Endothelial cell of umbilical vein (primary cell): ENCODE data around the gene RAPGEF3. TPM values are rescaled to one million over a fixed set of nuclear protein-coding genes. Genes with fewer than 3 reads are reported as not detected.

Experiments used
- BruUV-seq: library from RNA; stranded (reverse); fragments of 400-500 nt; replicated peaks from 2 replicates; lab custom pipeline; 2021; lab: Mats Ljungman, UMichigan
- CTCF ChIA-PET: fragments of 300-600, 350-600 bp; sonication (Branson Sonifier 250); formaldehyde crosslinking; loops from one replicate; lab custom pipeline; 2021; ENCODE audit warnings: antibody characterized with exemption, inconsistent platforms; lab: Charles Lee
- POLR2A ChIA-PET: fragments of 300-600, 350-600 bp; sonication (Branson Sonifier 250); formaldehyde crosslinking; loops from one replicate; lab custom pipeline; 2021; ENCODE audit warnings: antibody characterized with exemption, inconsistent platforms; lab: Charles Lee
- DNase-seq: peaks from one replicate; pipeline ENCODE4 v3.0.0-alpha.2; 2011; ENCODE audit warnings: low read depth, low spot score
- FAIRE-seq: peaks from 2 replicates; lab custom pipeline; 2011; peaks lifted over from hg19 to GRCh38; lab: Jason Lieb, UNC
- H2AFZ ChIP-seq: 2 replicates; pipeline ENCODE4 v1.6.0; 2012; ENCODE audit warnings: low read depth, low read length, control low read depth, inconsistent platforms
- H3K27ac ChIP-seq: 2 replicates; pipeline ENCODE4 v1.5.1; 2011; ENCODE audit warnings: low read depth, mild to moderate bottlenecking, control low read depth, low read length, moderate library complexity; ENCODE audit not compliant: insufficient read depth
- H3K27me3 ChIP-seq, 2 experiments: 2 replicates each; pipeline versions ENCODE4 v1.6.0 to v1.6.1; 2011; ENCODE audit warnings: low read length in 2 of 2, mixed read lengths in 1 of 2; ENCODE audit not compliant: control insufficient read depth in 2 of 2, insufficient read depth in 2 of 2
- H3K36me3 ChIP-seq, 2 experiments: 2 replicates in 1 of 2; 3 replicates in 1 of 2; pipeline ENCODE4 v1.5.1; 2011; ENCODE audit warnings: low read length in 2 of 2, mild to moderate bottlenecking in 1 of 2, moderate library complexity in 1 of 2; ENCODE audit not compliant: control insufficient read depth in 2 of 2, insufficient read depth in 2 of 2; ENCODE audit errors: extremely low read depth in 1 of 2
- H3K4me1 ChIP-seq: 3 replicates; pipeline ENCODE4 v1.5.1; 2011; ENCODE audit warnings: mild to moderate bottlenecking, low read length; ENCODE audit not compliant: control insufficient read depth, insufficient read depth; ENCODE audit errors: extremely low read depth
- H3K4me2 ChIP-seq: 2 replicates; pipeline ENCODE4 v1.6.1; 2011; ENCODE audit warnings: low read length, control low read depth, mixed read lengths; ENCODE audit not compliant: insufficient read depth
- H3K4me3 ChIP-seq, 3 experiments: fragments of 200-600 bp in 1 of 3; sonication (generic), shearing (Covaris generic) in 1 of 3; replicated peaks in 1 of 3; 2 replicates each; pipeline ENCODE4 v1.5.1; 2011 to 2016; ENCODE audit warnings: control low read depth in 3 of 3, low read length in 3 of 3, mild to moderate bottlenecking in 2 of 3, inconsistent platforms in 1 of 3, low read depth in 1 of 3, moderate library complexity in 1 of 3; ENCODE audit not compliant: insufficient read depth in 1 of 3
- H3K79me2 ChIP-seq: 2 replicates; pipeline ENCODE4 v1.6.0; 2012; ENCODE audit warnings: low read length, inconsistent platforms; ENCODE audit not compliant: control insufficient read depth, insufficient read depth
- H3K9ac ChIP-seq: replicated peaks from 2 replicates; pipeline ENCODE3; 2011; ENCODE audit warnings: low read length, control low read depth; ENCODE audit not compliant: insufficient read depth; ENCODE audit errors: extremely low read depth
- H3K9me1 ChIP-seq: replicated peaks from 3 replicates; pipeline ENCODE4 v1.6.0; 2011; ENCODE audit warnings: mild to moderate bottlenecking, low read length; ENCODE audit not compliant: control insufficient read depth, insufficient read depth; ENCODE audit errors: extremely low read depth
- H3K9me3 ChIP-seq: replicated peaks from 2 replicates; pipeline ENCODE4 v1.5.1; 2012; ENCODE audit warnings: low read length, inconsistent platforms; ENCODE audit not compliant: control insufficient read depth, insufficient read depth
- H4K20me1 ChIP-seq: replicated peaks from 2 replicates; pipeline ENCODE3; 2011; ENCODE audit warnings: mild to moderate bottlenecking, low read length; ENCODE audit not compliant: control insufficient read depth, insufficient read depth; ENCODE audit errors: extremely low read depth
- CTCF ChIP-seq, 2 donors: IDR thresholded peaks; 1 replicate in 1 of 2; 2 replicates in 1 of 2; pipeline ENCODE4 v1.5.1; 2011; ENCODE audit warnings: low read length in 2 of 2, mild to moderate bottlenecking in 2 of 2, moderate library complexity in 2 of 2, control low read depth in 1 of 2, inconsistent platforms in 1 of 2, low read depth in 1 of 2; ENCODE audit not compliant: insufficient read depth in 1 of 2; ENCODE audit errors: extremely low read depth in 1 of 2
- EZH2 ChIP-seq: IDR thresholded peaks from 2 replicates; pipeline ENCODE4 v1.6.1; 2012; ENCODE audit warnings: borderline replicate concordance, low read depth, mild to moderate bottlenecking, moderate library complexity, low read length, inconsistent platforms; ENCODE audit not compliant: severe bottlenecking
- FOS ChIP-seq: IDR thresholded peaks from 2 replicates; pipeline ENCODE4 v1.6.1; 2011; ENCODE audit warnings: mild to moderate bottlenecking, low read length, moderate library complexity, borderline replicate concordance; ENCODE audit not compliant: insufficient read depth
- GATA2 ChIP-seq: IDR thresholded peaks from 2 replicates; pipeline ENCODE4 v1.7.0; 2011; ENCODE audit warnings: low read depth, mild to moderate bottlenecking, moderate library complexity, mixed read lengths, low read length; ENCODE audit not compliant: insufficient read length, insufficient read depth
- JUN ChIP-seq: IDR thresholded peaks from 2 replicates; pipeline ENCODE4 v1.6.1; 2011; ENCODE audit warnings: borderline replicate concordance, low read depth; ENCODE audit not compliant: insufficient read length, insufficient read depth
- MAX ChIP-seq: IDR thresholded peaks from 2 replicates; pipeline ENCODE4 v1.6.1; 2011; ENCODE audit not compliant: insufficient read depth, insufficient read length
- MYC ChIP-seq: IDR thresholded peaks from one replicate; pipeline ENCODE4 v1.6.1; 2011; ENCODE audit warnings: mild to moderate bottlenecking, low read depth, low read length
- POLR2A ChIP-seq: IDR thresholded peaks from 2 replicates; pipeline ENCODE4 v1.6.1; 2012; ENCODE audit warnings: low read depth, mild to moderate bottlenecking, control low read depth, low read length
- POLR2AphosphoS5 ChIP-seq: IDR thresholded peaks from 2 replicates; pipeline ENCODE4 v1.6.1; 2012; ENCODE audit warnings: low read depth, mild to moderate bottlenecking, control low read depth, low read length, moderate library complexity; ENCODE audit not compliant: insufficient read depth
- dilution Hi-C: fragments of 300-500 bp; cut with MboI; formaldehyde crosslinking; loops from one replicate; pipeline ENCODE4 v1.15.0; 2019; ENCODE audit warnings: low sequenced_read_pairs; ENCODE audit not compliant: extremely low pct_ligation_motif_present
- intact Hi-C: fragments of 100-400 bp; cut with micrococcal nuclease; formaldehyde crosslinking; loops from one replicate; pipeline ENCODE4 v1.10.0; 2022
- polyA plus RNA-seq, 4 experiments: library from polyadenylated mRNA; depleted of rRNA in 3 of 4; stranded (reverse) in 3 of 4; unstranded in 1 of 4; fragments of >200 nt; gene quantifications; 2 replicates each; pipeline versions ENCODE4 v1.2.1 to v1.2.3, GENCODE V29; 2011 to 2012; ENCODE audit warnings: missing spikeins in 1 of 4
- total RNA-seq: library from RNA; stranded (reverse); gene quantifications from 2 replicates; pipeline ENCODE4 v1.2.3, GENCODE V29; 2021

The RAPGEF3 gene
- total and polyA plus RNA-seq, 2 donors (not counting 3 experiments of a cell fraction or from before 2014, with no cell fraction given), result 34.5 to 55.1 TPM

DNA sequence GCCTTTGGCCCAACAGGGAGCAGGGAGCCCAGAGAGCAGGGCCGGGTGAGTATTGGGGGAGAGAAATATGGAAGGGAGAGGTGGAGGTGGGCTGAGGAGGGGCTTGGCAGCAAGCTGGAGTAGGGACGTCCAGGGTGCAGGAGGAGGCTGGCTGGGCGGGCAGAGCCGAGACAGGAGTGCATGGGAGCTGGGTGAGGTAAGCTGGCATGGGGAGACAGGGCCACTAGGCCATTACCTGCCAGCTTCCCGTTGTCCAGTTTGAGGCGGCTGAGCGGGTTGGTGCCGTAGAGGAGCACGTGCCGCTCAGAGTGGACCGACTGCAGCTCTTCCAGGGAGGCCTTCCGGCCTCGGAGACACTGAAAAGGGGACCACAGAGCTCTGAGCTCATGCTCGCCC is 32.7 kb upstream of the RAPGEF3 start:
- peaks cover 45 to 86% of the 10 kb centered on the region in 2 experiments for H3K36me3 ChIP-seq
- no peak for FAIRE-seq
- H4K20me1 ChIP-seq, result no peaks in the 10 kb centered on the region
- H3K27ac ChIP-seq, result no peak overlapping the region
- CTCF ChIA-PET, result interaction anchor here (1.7 to 15.8 kb wide), 3 partner anchors 11 to 44 kb away, joined by 5 to 427 read pairs (median 5); no protein-coding TSS in a partner anchor
- dilution Hi-C loops (no loop called here), intact Hi-C loops (no loop called here)
- no peak for DNase-seq
- POLR2A ChIA-PET, result no interaction called here
- no peak overlapping the region for H2AFZ ChIP-seq
- H3K9me1 ChIP-seq, result no peaks in the 10 kb centered on the region
- no peaks in the 10 kb centered on the region for H3K9me3 ChIP-seq
- H3K4me1 ChIP-seq, result no peaks in the 10 kb centered on the region
- H3K27me3 ChIP-seq, result no peaks in the 10 kb centered on the region
- H3K79me2 ChIP-seq, result peaks cover 4% of the 10 kb centered on the region
- no peak overlapping the region for H3K4me2 ChIP-seq
- TF ChIP-seq POLR2A (no peak), EZH2 (no peak), MAX (no peak), GATA2 (no peak)
- H3K4me3 ChIP-seq, result no peak overlapping the region
- H3K9ac ChIP-seq, result no peak overlapping the region
- BruUV-seq, result no TSS peak

GRCh38 chr12:47790676-47791350 is 32.1 kb upstream of the RAPGEF3 start:
- dilution Hi-C loops (no loop called here), intact Hi-C loops (no loop called here)
- Histone ChIP-seq H3K4me1 (no peaks in the 10 kb centered on the region), H3K27ac (no peak overlapping the region), H3K4me2 (no peak overlapping the region), H3K9me1 (no peaks in the 10 kb centered on the region), H3K9me3 (no peaks in the 10 kb centered on the region), H3K27me3 (no peaks in the 10 kb centered on the region), H2AFZ (no peak overlapping the region), H3K79me2 (peaks cover 4% of the 10 kb centered on the region), H4K20me1 (no peaks in the 10 kb centered on the region), H3K4me3 (no peak overlapping the region), H3K9ac (no peak overlapping the region), H3K36me3 (peaks cover 45 to 86% of the 10 kb centered on the region in 2 experiments)
- ChIA-PET CTCF (interaction anchor here (1.0 to 15.8 kb wide), 6 partner anchors 11 to 73 kb away, joined by 4 to 427 read pairs (median 5); no protein-coding TSS in a partner anchor), POLR2A (no interaction called here)
- BruUV-seq, result no TSS peak
- TF ChIP-seq GATA2 (no peak), MAX (no peak), POLR2AphosphoS5 (no peak), JUN (no peak), FOS (no peak), MYC (no peak), CTCF (IDR thresholded peaks at IDR 0.05; ENCODE audit: extremely low read depth in 1 of 2, insufficient read depth in 1 of 2, low read depth in 1 of 2, low read length in 2 of 2) (no peak), POLR2A (no peak)
- DNase-seq (no peak), FAIRE-seq (no peak)
